Activated CD8-positive, alpha-beta T cell treated with anti-CD3 and anti-CD28 coated beads, Interleukin-2, amount 10 ng/mL, durations not matched to agents 7 days and 5 days (primary cell): ENCODE results near the gene SLC9A6. TPM values are rescaled to one million over a fixed set of nuclear protein-coding genes. Genes with fewer than 3 reads are reported as not detected.

ENCODE experiments used
- ATAC-seq: fragments of 150-1000 bp; cut with Tn5 transposase; one replicate; pipeline ENCODE4 v1.10.0; 2021; ENCODE audit warnings: moderate library complexity
- CTCF ChIA-PET: fragments of 350-600 bp; sonication (Branson Sonifier 250); formaldehyde crosslinking; loops from one replicate; lab custom pipeline; 2021; ENCODE audit warnings: antibody characterized with exemption; lab: Charles Lee
- POLR2A ChIA-PET: fragments of 350-600 bp; sonication (Branson Sonifier 250); formaldehyde crosslinking; loops from one replicate; lab custom pipeline; 2021; ENCODE audit warnings: antibody characterized with exemption; lab: Charles Lee
- DNase-seq: peaks from one replicate; pipeline ENCODE4 v3.0.0-alpha.2; 2020
- H3K27ac Mint-ChIP-seq: one replicate; pipeline ENCODE4 v1.8.0; 2021; ENCODE audit warnings: mild to moderate bottlenecking, mixed read lengths
- H3K27me3 Mint-ChIP-seq: one replicate; pipeline ENCODE4 v1.8.0; 2021; ENCODE audit warnings: low read depth, mixed read lengths
- H3K36me3 Mint-ChIP-seq: one replicate; pipeline ENCODE4 v1.8.0; 2021; ENCODE audit warnings: low read depth, mixed read lengths
- H3K4me1 Mint-ChIP-seq: one replicate; pipeline ENCODE4 v1.8.0; 2021; ENCODE audit warnings: low read depth, mixed read lengths
- H3K4me3 Mint-ChIP-seq: one replicate; pipeline ENCODE4 v1.8.0; 2021; ENCODE audit warnings: mild to moderate bottlenecking, mixed read lengths
- H3K9me3 Mint-ChIP-seq: one replicate; pipeline ENCODE4 v1.8.0; 2022; ENCODE audit warnings: mixed read lengths; ENCODE audit not compliant: insufficient read depth
- total RNA-seq, 2 experiments: library from RNA; stranded (reverse); gene quantifications; one replicate each; pipeline ENCODE4 v1.2.3, GENCODE V29; 2021

SLC9A6 gene
- total RNA-seq, 2 experiments from 2014 or later: 15.4 to 17.5 TPM

- Mint-ChIP-seq H3K27me3 (no peaks in the 10 kb centered on the region), H3K4me3 (peak overlapping the region; percentile 83), H3K4me1 (peaks cover 54% of the 10 kb centered on the region), H3K27ac (peak overlapping the region; percentile 73), H3K36me3 (no peaks in the 10 kb centered on the region), H3K9me3 (no peaks in the 10 kb centered on the region)
- ATAC-seq (no peak), DNase-seq (no peak)
- CTCF ChIA-PET: interaction anchor here (0.7 to 1.1 kb wide), 3 partner anchors 10 to 539 kb away, joined by 3 to 5 read pairs (median 3); no protein-coding TSS in a partner anchor
- POLR2A ChIA-PET: no interaction called here
Measured at GRCh38 chrX:135984256-135984655, 979 bp upstream of the SLC9A6 start.

GRCh38 chrX:135984791-135985156, 461 bp upstream of the SLC9A6 start:
- ChIA-PET POLR2A (interaction anchor here (1.2 kb wide), 1 partner anchor 10 kb away, joined by 4 read pairs; no protein-coding TSS in a partner anchor), CTCF (interaction anchor here (1.1 kb wide), 1 partner anchor 178 kb away, joined by 5 read pairs; no protein-coding TSS in a partner anchor)
- Mint-ChIP-seq H3K9me3 (no peaks in the 10 kb centered on the region), H3K4me3 (peak overlapping the region; percentile 83), H3K27me3 (no peaks in the 10 kb centered on the region), H3K4me1 (peaks cover 54% of the 10 kb centered on the region), H3K27ac (peak overlapping the region; percentile 73), H3K36me3 (peaks cover 4% of the 10 kb centered on the region)
- ATAC-seq: peak; percentile 7
- no peak for DNase-seq

- Mint-ChIP-seq H3K4me1 (peaks cover 52% of the 10 kb centered on the region), H3K9me3 (no peaks in the 10 kb centered on the region), H3K36me3 (peaks cover 6% of the 10 kb centered on the region), H3K4me3 (peak overlapping the region; percentile 88), H3K27ac (peak overlapping the region; percentile 85), H3K27me3 (no peaks in the 10 kb centered on the region)
- POLR2A ChIA-PET: no interaction called here
- ATAC-seq (no peak), DNase-seq (no peak)
- CTCF ChIA-PET: no interaction called here
Measured at GRCh38 chrX:135985973-135986310, 707 bp downstream of the SLC9A6 start.

GRCh38 chrX:135988245-135988644, 3.0 kb downstream of the SLC9A6 start:
- peaks cover 19% of the 10 kb centered on the region for H3K36me3 Mint-ChIP-seq
- no peaks in the 10 kb centered on the region for H3K27me3 Mint-ChIP-seq
- no peak overlapping the region for H3K4me3 Mint-ChIP-seq
- DNase-seq (no peak), ATAC-seq (no peak)
- no peak overlapping the region for H3K27ac Mint-ChIP-seq
- ChIA-PET CTCF (interaction anchor here (1.1 kb wide), 1 partner anchor 40 kb away, joined by 3 read pairs; no protein-coding TSS in a partner anchor), POLR2A (no interaction called here)
- peaks cover 38% of the 10 kb centered on the region for H3K4me1 Mint-ChIP-seq
- no peaks in the 10 kb centered on the region for H3K9me3 Mint-ChIP-seq

GRCh38 chrX:136015016-136015415, 29.8 kb downstream of the SLC9A6 start:
- no peak overlapping the region for H3K27ac Mint-ChIP-seq
- H3K4me3 Mint-ChIP-seq: no peak overlapping the region

GRCh38 chrX:136016881-136017280, 31.6 kb downstream of the SLC9A6 start:
- ChIA-PET POLR2A (no interaction called here), CTCF (no interaction called here)
- Mint-ChIP-seq H3K36me3 (peaks cover 31% of the 10 kb centered on the region), H3K9me3 (no peaks in the 10 kb centered on the region), H3K27ac (no peak overlapping the region), H3K27me3 (no peaks in the 10 kb centered on the region), H3K4me1 (peaks cover 7% of the 10 kb centered on the region), H3K4me3 (no peak overlapping the region)
- DNase-seq (no peak), ATAC-seq (no peak)

More at GRCh38 chrX:136015016-136015415, 29.8 kb downstream of the SLC9A6 start:
- Mint-ChIP-seq H3K9me3 (no peaks in the 10 kb centered on the region), H3K4me1 (no peaks in the 10 kb centered on the region), H3K27me3 (no peaks in the 10 kb centered on the region), H3K36me3 (peaks cover 23% of the 10 kb centered on the region)
- DNase-seq (no peak), ATAC-seq (no peak)
- CTCF ChIA-PET: no interaction called here
- POLR2A ChIA-PET: no interaction called here

- POLR2A ChIA-PET: no interaction called here
- peaks cover 30% of the 10 kb centered on the region for H3K36me3 Mint-ChIP-seq
- DNase-seq (no peak), ATAC-seq (no peak)
- CTCF ChIA-PET: no interaction called here
- no peak overlapping the region for H3K4me3 Mint-ChIP-seq
- H3K4me1 Mint-ChIP-seq: peaks cover 8% of the 10 kb centered on the region
- H3K27me3 Mint-ChIP-seq: no peaks in the 10 kb centered on the region
- no peaks in the 10 kb centered on the region for H3K9me3 Mint-ChIP-seq
- no peak overlapping the region for H3K27ac Mint-ChIP-seq
Measured at GRCh38 chrX:136019226-136019625, 34.0 kb downstream of the SLC9A6 start.

GRCh38 chrX:136021160-136021559, 35.9 kb downstream of the SLC9A6 start:
- H3K4me3 Mint-ChIP-seq: no peak overlapping the region
- H3K27ac Mint-ChIP-seq: no peak overlapping the region
- peaks cover 27% of the 10 kb centered on the region for H3K36me3 Mint-ChIP-seq
- CTCF ChIA-PET: no interaction called here
- DNase-seq (no peak), ATAC-seq (no peak)
- H3K9me3 Mint-ChIP-seq: no peaks in the 10 kb centered on the region
- H3K4me1 Mint-ChIP-seq: peaks cover 8% of the 10 kb centered on the region
- H3K27me3 Mint-ChIP-seq: no peaks in the 10 kb centered on the region
- POLR2A ChIA-PET: no interaction called here

- H3K4me3 Mint-ChIP-seq: no peak overlapping the region
- no peaks in the 10 kb centered on the region for H3K9me3 Mint-ChIP-seq
- no peaks in the 10 kb centered on the region for H3K27me3 Mint-ChIP-seq
- ChIA-PET CTCF (no interaction called here), POLR2A (no interaction called here)
- peaks cover 26% of the 10 kb centered on the region for H3K36me3 Mint-ChIP-seq
- ATAC-seq (no peak), DNase-seq (no peak)
- no peak overlapping the region for H3K27ac Mint-ChIP-seq
- peaks cover 8% of the 10 kb centered on the region for H3K4me1 Mint-ChIP-seq
Measured at GRCh38 chrX:136021903-136022302, 36.7 kb downstream of the SLC9A6 start.

GRCh38 chrX:136025091-136025490, 39.9 kb downstream of the SLC9A6 start:
- Mint-ChIP-seq H3K36me3 (peaks cover 16% of the 10 kb centered on the region), H3K27ac (no peak overlapping the region)

GRCh38 chrX:136028383-136028984, 43.2 kb downstream of the SLC9A6 start:
- ChIA-PET POLR2A (no interaction called here), CTCF (interaction anchor here (0.8 to 5.0 kb wide), 31 partner anchors 9 to 464 kb away, joined by 3 to 68 read pairs (median 4); no protein-coding TSS in a partner anchor)
- Mint-ChIP-seq H3K4me1 (no peaks in the 10 kb centered on the region), H3K4me3 (no peak overlapping the region), H3K27me3 (no peaks in the 10 kb centered on the region), H3K36me3 (peaks cover 12% of the 10 kb centered on the region), H3K9me3 (no peaks in the 10 kb centered on the region), H3K27ac (no peak overlapping the region)
- no peak for ATAC-seq
- no peak for DNase-seq

More at GRCh38 chrX:136025091-136025490, 39.9 kb downstream of the SLC9A6 start:
- ATAC-seq (no peak), DNase-seq (no peak)
- POLR2A ChIA-PET: no interaction called here
- Mint-ChIP-seq H3K27me3 (no peaks in the 10 kb centered on the region), H3K4me3 (no peak overlapping the region), H3K4me1 (peaks cover 8% of the 10 kb centered on the region), H3K9me3 (no peaks in the 10 kb centered on the region)
- CTCF ChIA-PET: no interaction called here

- Mint-ChIP-seq H3K27me3 (no peaks in the 10 kb centered on the region), H3K27ac (no peak overlapping the region), H3K4me1 (no peaks in the 10 kb centered on the region), H3K9me3 (no peaks in the 10 kb centered on the region), H3K4me3 (no peak overlapping the region), H3K36me3 (peaks cover 11% of the 10 kb centered on the region)
- ChIA-PET CTCF (interaction anchor here (1.2 to 5.0 kb wide), 6 partner anchors 125 to 196 kb away, joined by 3 to 68 read pairs (median 24); no protein-coding TSS in a partner anchor), POLR2A (no interaction called here)
- ATAC-seq (no peak), DNase-seq (no peak)
Measured at GRCh38 chrX:136029766-136030165, 44.5 kb downstream of the SLC9A6 start.
